Testis (tissue), 2 donors: ENCODE measurements around the gene CNBD2.

Experiments
- POLR2A ChIP-seq: fragments of 450-650 bp; IDR thresholded peaks from one replicate; pipeline ENCODE4 v1.6.1; 2017; ENCODE audit warnings: antibody characterized with exemption, mild to moderate bottlenecking, moderate library complexity
- TF ChIP-seq, protein P1 (sequence below), 3 experiments: fragments of 450-650 bp in 2 of 3; fragments of 200-600 bp in 1 of 3; sonication (generic) in 1 of 3; IDR thresholded peaks; one replicate each; pipeline ENCODE4 v1.5.1; 2016 to 2019; ENCODE audit warnings: antibody characterized with exemption in 3 of 3, mild to moderate bottlenecking in 2 of 3, moderate library complexity in 1 of 3

DNA sequence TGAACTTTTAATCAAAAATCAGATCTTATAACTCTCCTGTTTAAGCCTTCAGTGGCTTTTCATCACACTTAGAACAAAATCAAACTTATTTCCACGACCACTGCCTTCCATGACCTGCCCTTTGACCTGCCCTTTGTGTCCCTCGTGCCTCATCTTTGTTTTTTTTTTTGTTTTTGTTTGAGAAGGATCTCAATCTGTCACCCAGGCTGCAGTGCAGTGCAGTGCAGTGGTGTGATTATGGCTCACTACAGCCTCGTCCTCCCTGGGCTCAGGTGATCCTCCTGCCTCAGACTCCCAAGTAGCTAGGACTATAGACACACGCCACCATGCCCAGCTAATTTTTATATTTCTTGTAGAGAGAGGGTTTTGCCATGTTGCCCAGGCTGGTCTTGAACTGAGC is 86.8 kb downstream of the CNBD2 start:
- no peak for TF ChIP-seq POLR2A
- TF ChIP-seq, protein P1, sequence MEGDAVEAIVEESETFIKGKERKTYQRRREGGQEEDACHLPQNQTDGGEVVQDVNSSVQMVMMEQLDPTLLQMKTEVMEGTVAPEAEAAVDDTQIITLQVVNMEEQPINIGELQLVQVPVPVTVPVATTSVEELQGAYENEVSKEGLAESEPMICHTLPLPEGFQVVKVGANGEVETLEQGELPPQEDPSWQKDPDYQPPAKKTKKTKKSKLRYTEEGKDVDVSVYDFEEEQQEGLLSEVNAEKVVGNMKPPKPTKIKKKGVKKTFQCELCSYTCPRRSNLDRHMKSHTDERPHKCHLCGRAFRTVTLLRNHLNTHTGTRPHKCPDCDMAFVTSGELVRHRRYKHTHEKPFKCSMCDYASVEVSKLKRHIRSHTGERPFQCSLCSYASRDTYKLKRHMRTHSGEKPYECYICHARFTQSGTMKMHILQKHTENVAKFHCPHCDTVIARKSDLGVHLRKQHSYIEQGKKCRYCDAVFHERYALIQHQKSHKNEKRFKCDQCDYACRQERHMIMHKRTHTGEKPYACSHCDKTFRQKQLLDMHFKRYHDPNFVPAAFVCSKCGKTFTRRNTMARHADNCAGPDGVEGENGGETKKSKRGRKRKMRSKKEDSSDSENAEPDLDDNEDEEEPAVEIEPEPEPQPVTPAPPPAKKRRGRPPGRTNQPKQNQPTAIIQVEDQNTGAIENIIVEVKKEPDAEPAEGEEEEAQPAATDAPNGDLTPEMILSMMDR (IDR thresholded peaks at IDR 0.05): no peak
